ENCODE data around the gene IL1A.

The IL1A gene

DNA sequence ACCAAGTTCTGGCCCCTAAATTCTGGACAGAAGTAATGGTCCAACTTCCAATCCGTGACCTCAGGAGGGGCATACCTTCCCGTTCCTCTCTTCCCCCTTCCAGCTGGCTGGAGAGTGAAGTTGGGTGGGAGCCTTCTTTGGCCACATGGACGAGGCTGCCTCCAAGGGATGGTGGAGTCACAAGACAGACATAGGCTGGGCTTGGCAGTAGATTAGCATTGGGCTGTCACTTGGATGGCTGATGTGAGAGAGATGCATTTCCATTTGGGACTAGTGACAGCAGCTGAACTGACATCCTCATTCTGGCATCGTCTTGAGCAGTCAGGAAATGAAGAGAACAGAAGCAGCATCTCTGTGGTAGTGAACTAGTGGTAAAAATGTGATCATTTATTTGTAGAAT lies 50.8 kb downstream of the IL1A start:
- 77 to 90% methylated on average over 2 to 4 of the region's 4 CpGs for WGBS, 2 experiments (ENCODE audit: insufficient coverage in 2 of 2)
- no peak overlapping the region for H3K27ac ChIP-seq (ENCODE audit: low read depth, low read length, severe bottlenecking)
- H3K4me3 ChIP-seq (ENCODE audit: extremely low read depth, insufficient read depth, low read length, poor library complexity, severe bottlenecking), result no peak overlapping the region
- peaks cover 16% of the 10 kb centered on the region for H3K36me3 ChIP-seq (ENCODE audit: control insufficient read depth, insufficient read depth, low read length)
- no peaks in the 10 kb centered on the region for H3K4me1 ChIP-seq (ENCODE audit: control insufficient read depth, insufficient read depth, low read length, poor library complexity, severe bottlenecking)
- no peaks in the 10 kb centered on the region for H3K9me3 ChIP-seq (ENCODE audit: control insufficient read depth, low read length)

DNA sequence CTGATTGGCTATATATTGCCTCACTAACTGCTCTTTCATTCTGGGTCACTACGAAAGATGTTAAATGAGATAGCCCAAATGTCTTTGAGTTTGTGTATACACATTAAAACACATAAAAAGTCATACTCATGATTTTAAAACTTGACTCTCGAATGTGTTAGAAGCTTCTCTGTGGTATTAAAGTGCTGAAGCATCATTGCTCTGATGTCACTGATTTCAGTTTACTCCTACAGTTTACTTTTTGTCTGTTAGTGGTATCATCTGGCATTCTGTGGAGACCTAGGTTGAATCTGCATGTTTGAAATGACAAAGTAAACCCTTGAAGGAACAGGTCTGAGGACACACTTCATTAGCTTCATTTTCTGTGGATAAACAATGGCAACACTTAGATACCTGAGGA lies 52.8 kb downstream of the IL1A start:
- Histone ChIP-seq H3K36me3 (ENCODE audit: control insufficient read depth, insufficient read depth, low read length) (no peaks in the 10 kb centered on the region), H3K9me3 (ENCODE audit: control insufficient read depth, low read length) (no peaks in the 10 kb centered on the region), H3K27ac (ENCODE audit: low read depth, low read length, severe bottlenecking) (no peak overlapping the region), H3K4me1 (ENCODE audit: control insufficient read depth, insufficient read depth, low read length, poor library complexity, severe bottlenecking) (peaks cover 2% of the 10 kb centered on the region), H3K4me3 (ENCODE audit: extremely low read depth, insufficient read depth, low read length, poor library complexity, severe bottlenecking) (no peak overlapping the region)
- no CpG with 5 or more reads among the region's 2 CpGs for WGBS, 2 experiments (ENCODE audit: insufficient coverage in 2 of 2)

DNA sequence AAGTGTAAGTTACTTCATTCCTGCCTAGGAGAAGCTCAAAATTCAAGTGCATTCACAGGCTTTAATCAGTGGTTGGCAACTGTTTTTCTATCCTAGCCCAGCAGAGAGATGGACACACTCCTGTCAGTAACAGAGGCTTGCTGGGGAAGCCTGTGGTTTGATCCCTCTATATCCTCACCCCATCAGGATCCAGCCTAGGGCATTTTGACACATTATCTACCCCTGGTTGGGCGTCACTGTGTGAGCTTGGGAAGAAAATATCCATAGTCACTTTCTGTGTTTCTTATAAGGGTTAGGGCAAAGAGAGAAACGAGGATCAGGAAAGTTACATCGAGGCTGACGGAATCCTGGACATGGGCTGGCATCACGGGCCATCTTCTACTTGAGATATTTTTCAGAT lies 53.5 kb downstream of the IL1A start:
- WGBS, 2 experiments (ENCODE audit: insufficient coverage in 2 of 2), result 80 to 90% methylated on average over 1 to 2 of the region's 5 CpGs
- peaks cover 4% of the 10 kb centered on the region for H3K4me1 ChIP-seq (ENCODE audit: control insufficient read depth, insufficient read depth, low read length, poor library complexity, severe bottlenecking)
- no peaks in the 10 kb centered on the region for H3K9me3 ChIP-seq (ENCODE audit: control insufficient read depth, low read length)
- H3K36me3 ChIP-seq (ENCODE audit: control insufficient read depth, insufficient read depth, low read length), result no peaks in the 10 kb centered on the region
- no peak overlapping the region for H3K4me3 ChIP-seq (ENCODE audit: extremely low read depth, insufficient read depth, low read length, poor library complexity, severe bottlenecking)
- no peak overlapping the region for H3K27ac ChIP-seq (ENCODE audit: low read depth, low read length, severe bottlenecking)

DNA sequence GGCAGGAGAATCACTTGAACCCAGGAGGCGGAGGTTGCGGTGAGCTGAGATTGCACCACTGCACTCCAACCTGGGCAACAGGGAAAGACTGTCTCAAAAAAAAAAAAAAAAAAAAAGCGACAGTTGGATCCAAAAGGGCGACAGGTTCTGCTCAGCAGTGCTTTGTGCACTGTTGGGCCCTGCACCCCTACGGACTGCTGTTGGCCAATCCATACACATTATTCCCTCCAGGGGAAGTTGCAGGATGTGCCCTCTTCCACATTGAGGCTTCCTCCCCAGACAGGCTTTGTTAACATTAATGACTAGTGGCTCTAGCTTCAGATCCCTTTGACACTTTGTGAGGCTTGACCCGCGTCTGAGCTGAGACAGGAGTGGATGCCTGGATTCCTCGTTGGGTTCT lies 54.1 kb downstream of the IL1A start:
- WGBS, 2 experiments (ENCODE audit: insufficient coverage in 2 of 2), result 94 to 95% methylated on average over 3 to 7 of the region's 8 CpGs
- Histone ChIP-seq H3K9me3 (ENCODE audit: control insufficient read depth, low read length) (no peaks in the 10 kb centered on the region), H3K4me1 (ENCODE audit: control insufficient read depth, insufficient read depth, low read length, poor library complexity, severe bottlenecking) (peaks cover 4% of the 10 kb centered on the region), H3K36me3 (ENCODE audit: control insufficient read depth, insufficient read depth, low read length) (no peaks in the 10 kb centered on the region), H3K27ac (ENCODE audit: low read depth, low read length, severe bottlenecking) (no peak overlapping the region), H3K4me3 (ENCODE audit: extremely low read depth, insufficient read depth, low read length, poor library complexity, severe bottlenecking) (no peak overlapping the region)

DNA sequence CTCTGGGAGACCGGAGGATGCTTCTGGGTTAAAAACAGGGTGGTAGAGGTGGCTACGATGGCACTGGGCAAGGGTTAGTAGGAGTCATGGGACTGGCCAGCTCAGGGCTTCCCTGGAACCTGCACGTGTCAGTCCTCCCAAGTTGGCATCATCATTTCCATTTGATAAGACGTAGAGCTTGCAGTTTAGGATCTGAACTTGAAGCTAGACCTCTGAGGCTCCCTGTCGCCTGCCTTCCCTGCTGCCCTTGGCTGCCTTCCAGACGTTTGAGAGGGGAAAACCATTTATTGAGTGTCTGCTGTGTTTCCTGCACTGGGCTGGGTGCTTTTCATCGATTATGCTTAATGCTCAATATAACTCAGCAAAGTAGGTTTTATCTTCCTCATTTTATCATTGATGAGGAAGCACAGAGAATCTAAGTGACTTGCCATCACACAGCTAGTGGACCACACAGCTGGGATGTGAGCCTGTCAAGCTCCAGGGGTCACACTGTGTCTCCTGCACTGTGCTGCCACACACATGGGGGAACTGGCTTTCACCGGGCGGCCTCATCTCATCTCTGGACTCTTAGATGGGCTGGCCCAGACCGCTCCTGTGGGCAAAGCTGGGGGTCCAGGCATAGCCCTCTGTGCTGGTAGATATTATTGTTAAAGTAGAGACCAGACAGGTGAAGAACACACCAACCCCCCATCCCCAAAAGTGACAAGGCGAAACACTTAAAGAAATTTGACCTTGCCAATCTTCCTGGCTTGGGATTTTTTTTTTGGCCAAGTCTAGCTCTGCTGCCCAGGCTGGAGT lies 55.7 kb downstream of the IL1A start:
- peaks cover 4% of the 10 kb centered on the region for H3K4me1 ChIP-seq (ENCODE audit: control insufficient read depth, insufficient read depth, low read length, poor library complexity, severe bottlenecking)
- H3K27ac ChIP-seq (ENCODE audit: low read depth, low read length, severe bottlenecking), result no peak overlapping the region
- H3K4me3 ChIP-seq (ENCODE audit: extremely low read depth, insufficient read depth, low read length, poor library complexity, severe bottlenecking), result no peak overlapping the region
- no peaks in the 10 kb centered on the region for H3K9me3 ChIP-seq (ENCODE audit: control insufficient read depth, low read length)
- WGBS, 2 experiments (ENCODE audit: insufficient coverage in 2 of 2), result 80 to 86% methylated on average over 7 to 8 of the region's 11 CpGs
- H3K36me3 ChIP-seq (ENCODE audit: control insufficient read depth, insufficient read depth, low read length), result no peaks in the 10 kb centered on the region

DNA sequence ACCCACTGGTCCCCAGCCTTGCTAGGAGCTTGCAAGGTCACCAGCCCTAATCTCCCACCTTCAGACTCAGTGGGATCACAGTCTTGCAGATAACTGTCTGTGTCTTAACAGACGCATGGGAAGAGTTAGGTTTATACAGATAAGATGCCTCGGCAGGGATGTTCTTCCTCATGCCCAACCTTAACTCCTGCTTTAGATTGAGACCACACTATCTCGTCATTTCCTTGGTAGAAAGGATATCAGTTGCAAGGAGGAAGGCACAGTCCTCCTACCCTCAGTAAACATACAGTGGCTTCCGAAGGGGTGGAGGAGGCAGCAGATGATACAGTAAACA lies 56.3 kb downstream of the IL1A start:
- peaks cover 4% of the 10 kb centered on the region for H3K4me1 ChIP-seq (ENCODE audit: control insufficient read depth, insufficient read depth, low read length, poor library complexity, severe bottlenecking)
- H3K36me3 ChIP-seq (ENCODE audit: control insufficient read depth, insufficient read depth, low read length), result no peaks in the 10 kb centered on the region
- no peak overlapping the region for H3K27ac ChIP-seq (ENCODE audit: low read depth, low read length, severe bottlenecking)
- WGBS, 2 experiments (ENCODE audit: insufficient coverage in 2 of 2), result 72% methylated on average over 3 of the region's 4 CpGs; no CpG with 5 or more reads in 1 of the 2 experiments
- H3K4me3 ChIP-seq (ENCODE audit: extremely low read depth, insufficient read depth, low read length, poor library complexity, severe bottlenecking), result no peak overlapping the region
- H3K9me3 ChIP-seq (ENCODE audit: control insufficient read depth, low read length), result no peaks in the 10 kb centered on the region

DNA sequence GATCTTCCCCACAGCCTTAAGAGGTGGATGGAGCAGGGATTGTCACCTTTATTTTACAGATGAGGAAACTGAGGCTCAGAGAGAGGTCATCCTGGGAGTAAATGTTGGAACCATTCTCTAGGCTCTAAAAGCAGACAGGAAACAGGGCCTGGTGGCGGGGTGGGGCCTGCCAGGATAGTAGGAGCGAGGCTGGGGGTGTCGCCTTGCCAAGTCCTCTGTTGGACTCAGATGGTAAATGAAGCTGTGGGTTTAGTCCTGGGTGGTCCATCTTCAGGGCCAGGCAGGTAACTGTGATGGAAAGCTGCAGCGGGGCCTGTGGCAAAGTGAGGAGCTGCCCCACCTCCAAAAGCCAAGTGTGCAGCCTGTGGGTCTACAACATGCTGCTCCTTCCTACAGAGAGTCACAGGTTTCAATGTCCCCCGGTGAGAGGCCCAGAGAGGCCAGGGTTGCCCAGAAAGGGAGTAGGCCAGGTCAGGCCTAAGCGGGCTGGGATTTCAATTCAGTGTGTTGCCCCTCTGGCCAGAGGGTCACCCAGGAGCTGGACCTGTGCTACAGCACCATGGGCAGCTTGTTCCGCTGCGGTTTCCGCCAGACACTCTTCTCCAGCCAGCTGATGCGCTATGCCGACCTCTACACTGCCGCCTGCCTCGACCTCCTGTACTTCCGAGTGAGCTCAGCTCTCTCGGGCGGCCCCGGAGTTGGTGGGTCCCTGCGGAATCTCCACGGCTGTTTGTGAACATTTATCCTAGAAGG lies 56.8 kb downstream of the IL1A start:
- Histone ChIP-seq H3K4me3 (ENCODE audit: extremely low read depth, insufficient read depth, low read length, poor library complexity, severe bottlenecking) (no peak overlapping the region), H3K27ac (ENCODE audit: low read depth, low read length, severe bottlenecking) (no peak overlapping the region), H3K36me3 (ENCODE audit: control insufficient read depth, insufficient read depth, low read length) (no peaks in the 10 kb centered on the region), H3K9me3 (ENCODE audit: control insufficient read depth, low read length) (no peaks in the 10 kb centered on the region), H3K4me1 (ENCODE audit: control insufficient read depth, insufficient read depth, low read length, poor library complexity, severe bottlenecking) (peaks cover 4% of the 10 kb centered on the region)
- WGBS, 2 experiments (ENCODE audit: insufficient coverage in 2 of 2), result 91 to 94% methylated on average over 17 of the region's 19 CpGs

DNA sequence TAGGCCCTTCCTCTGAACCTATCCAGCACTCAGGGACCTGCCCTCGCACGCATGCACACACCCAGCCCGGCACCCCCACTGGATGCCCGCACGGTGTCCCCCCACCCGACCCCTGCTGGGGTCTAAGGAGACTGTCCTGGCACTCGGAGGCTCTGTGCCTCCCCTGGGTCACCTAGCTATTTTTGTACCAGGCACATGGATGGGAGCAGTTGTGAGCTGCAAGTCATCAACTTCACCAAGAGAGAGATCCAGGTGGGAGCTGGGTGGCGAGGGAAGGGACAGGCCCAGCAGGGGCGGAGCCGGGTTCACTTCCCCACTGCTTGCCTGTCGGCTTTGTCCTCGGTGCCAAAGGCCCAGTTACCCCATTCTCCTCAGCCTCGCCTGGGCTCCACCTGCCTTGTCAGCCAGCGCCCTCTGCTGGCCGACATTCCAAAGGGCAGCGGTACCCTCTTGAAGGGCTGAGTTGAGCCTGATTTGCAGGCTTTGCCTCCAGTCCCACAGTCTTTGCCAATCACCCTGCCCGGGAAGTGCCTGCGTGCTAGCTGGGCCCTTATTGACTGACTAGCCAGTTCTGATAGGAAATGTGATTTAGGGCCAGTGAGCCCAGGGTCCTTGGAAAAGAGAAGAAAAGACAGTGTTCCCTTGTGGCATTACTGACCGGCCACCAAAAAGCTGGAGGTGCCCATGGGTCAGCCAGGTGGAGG lies 57.7 kb downstream of the IL1A start:
- Histone ChIP-seq H3K27ac (ENCODE audit: low read depth, low read length, severe bottlenecking) (no peak overlapping the region), H3K4me3 (ENCODE audit: extremely low read depth, insufficient read depth, low read length, poor library complexity, severe bottlenecking) (no peak overlapping the region), H3K36me3 (ENCODE audit: control insufficient read depth, insufficient read depth, low read length) (no peaks in the 10 kb centered on the region), H3K4me1 (ENCODE audit: control insufficient read depth, insufficient read depth, low read length, poor library complexity, severe bottlenecking) (peaks cover 4% of the 10 kb centered on the region), H3K9me3 (ENCODE audit: control insufficient read depth, low read length) (no peaks in the 10 kb centered on the region)
- 17 to 45% methylated on average over 8 to 15 of the region's 19 CpGs for WGBS, 2 experiments (ENCODE audit: insufficient coverage in 2 of 2)

DNA sequence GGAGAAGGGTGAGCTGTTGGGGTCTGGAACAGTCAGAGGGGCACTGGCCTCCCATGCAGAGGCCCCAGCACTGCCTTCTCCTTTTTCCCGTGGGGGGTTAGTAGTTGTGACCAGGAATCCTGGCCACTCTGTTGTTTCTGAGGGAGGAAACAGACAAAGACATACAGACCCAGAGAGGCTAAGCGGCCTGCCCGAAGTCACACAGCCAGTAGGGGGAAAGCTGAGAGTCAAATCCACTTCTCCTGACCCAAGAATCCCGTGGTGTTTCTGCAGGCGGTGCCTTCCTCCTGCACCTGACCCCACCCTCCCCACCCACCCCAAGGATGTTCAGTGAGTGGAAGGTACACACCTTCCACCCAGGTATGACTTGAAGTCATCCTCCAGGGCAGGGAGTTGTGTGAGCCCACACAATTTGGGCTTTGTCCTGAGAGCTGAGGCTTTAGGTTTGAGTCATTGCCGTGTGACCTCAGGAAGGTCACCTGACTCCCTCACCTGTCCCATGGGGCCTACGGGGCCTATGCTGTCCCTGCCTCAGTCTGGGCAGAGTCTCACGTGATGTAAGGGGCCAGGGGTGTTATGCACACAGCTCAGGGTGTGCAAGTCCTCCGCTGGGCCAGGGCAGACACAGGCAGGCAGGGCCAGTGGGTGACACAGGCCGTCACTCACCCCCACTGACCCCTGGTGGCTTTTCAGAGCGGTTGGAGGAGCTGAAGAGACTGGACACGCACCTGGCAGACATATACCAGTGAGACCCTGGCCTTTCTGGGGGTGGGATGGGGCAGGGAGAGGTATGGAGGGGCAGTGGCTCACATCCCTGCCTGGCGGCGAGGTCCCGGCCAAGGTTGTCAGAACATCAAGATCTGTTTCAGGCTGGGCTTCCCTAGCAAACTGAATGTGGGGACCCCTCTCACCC lies 58.5 kb downstream of the IL1A start:
- no peaks in the 10 kb centered on the region for H3K9me3 ChIP-seq (ENCODE audit: control insufficient read depth, low read length)
- no peaks in the 10 kb centered on the region for H3K36me3 ChIP-seq (ENCODE audit: control insufficient read depth, insufficient read depth, low read length)
- 93 to 94% methylated on average over 8 to 11 of the region's 15 CpGs for WGBS, 2 experiments (ENCODE audit: insufficient coverage in 2 of 2)
- no peak overlapping the region for H3K27ac ChIP-seq (ENCODE audit: low read depth, low read length, severe bottlenecking)
- H3K4me1 ChIP-seq (ENCODE audit: control insufficient read depth, insufficient read depth, low read length, poor library complexity, severe bottlenecking), result peaks cover 4% of the 10 kb centered on the region
- no peak overlapping the region for H3K4me3 ChIP-seq (ENCODE audit: extremely low read depth, insufficient read depth, low read length, poor library complexity, severe bottlenecking)
